ENCODE measurements around the gene C12orf50. TPM values are rescaled to one million over a fixed set of nuclear protein-coding genes. Genes with fewer than 3 reads are reported as not detected.

Gene C12orf50, protein sequence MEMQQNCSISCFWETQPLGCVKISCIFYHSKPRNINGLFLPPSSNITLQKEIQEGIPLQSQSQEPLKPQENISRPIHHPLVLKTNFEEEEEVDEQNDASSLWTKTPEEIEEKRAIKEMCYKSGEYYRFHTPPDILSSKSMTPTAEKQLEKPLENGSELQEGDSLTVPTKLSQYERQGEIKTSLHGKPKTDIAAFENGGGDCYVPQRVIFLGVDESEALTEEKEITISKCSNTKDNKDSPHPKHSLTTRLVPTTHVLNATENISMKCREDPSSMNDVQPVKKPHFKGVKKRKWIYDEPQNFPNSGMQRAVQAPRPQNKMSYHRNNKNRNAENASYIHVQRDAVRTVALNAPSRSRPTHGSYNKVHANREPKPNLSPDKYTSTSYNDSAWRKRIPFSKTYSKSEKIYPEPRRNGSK
- total RNA-seq: under 1 TPM in 1 of 2 experiments, not detected in 1; 0.10 TPM

DNA sequence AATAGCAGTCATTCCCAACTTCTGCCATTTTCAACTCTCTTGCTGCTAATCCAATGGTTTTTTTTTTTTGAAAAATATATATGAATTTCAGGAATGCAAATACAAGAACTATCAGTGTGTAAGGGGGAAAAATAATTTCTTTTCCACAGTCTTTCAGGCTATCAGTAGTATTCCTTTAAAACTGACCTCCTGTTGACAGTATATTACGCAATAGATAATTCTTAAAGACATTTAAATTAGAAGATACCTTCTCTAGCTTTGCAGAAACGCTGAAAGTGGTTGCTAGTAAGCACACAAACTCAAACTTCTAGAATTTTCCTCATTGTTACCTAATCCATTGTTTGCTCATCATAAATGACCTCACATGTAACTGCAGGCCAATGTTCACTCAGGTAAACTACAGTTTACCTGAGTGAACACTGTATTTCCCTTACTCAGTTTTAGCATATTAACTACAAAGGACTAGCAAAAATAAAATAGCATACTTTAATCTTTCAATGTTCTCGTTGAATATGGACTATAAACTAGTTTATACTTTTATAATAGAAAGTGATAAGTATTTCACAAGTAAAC is at the start of gene C12orf50:
Gene C12orf50, minus strand, starts transcription at position 309 of the 573 bp plus-strand sequence. CDS start 2,439 bp downstream, outside the sequence.

Other genes starting within 250 kb of the C12orf50 start
- gene CEP290, start 112.7 kb upstream of the C12orf50 start, total RNA-seq: 10 to 100 TPM; 11.4 to 11.8 TPM
- gene TMTC3, start 112.9 kb upstream of the C12orf50 start, total RNA-seq: 1 to 10 TPM; 4.5 to 4.7 TPM